ENCODE measurements around the gene CCDC157. TPM values are rescaled to one million over a fixed set of nuclear protein-coding genes. Genes with fewer than 3 reads are reported as not detected.
A peak's percentile ranks its signal among the peaks of the same experiment; 100 is the strongest.

Gene CCDC157
- total RNA-seq, 4 donors from 2014 or later: 2.2 to 4.7 (median 3.1) TPM

- no peak for DNase-seq (ENCODE audit: low spot score in 2 of 2)
- peaks cover 3% of the 10 kb centered on the region for H3K4me1 ChIP-seq
- no peaks in the 10 kb centered on the region for H3K27me3 ChIP-seq
- no peaks in the 10 kb centered on the region for H3K9me3 ChIP-seq
- TF ChIP-seq POLR2AphosphoS5 (IDR thresholded peaks at IDR 0.05): no peak
- no peak for TF ChIP-seq EP300 (IDR thresholded peaks at IDR 0.05)
- TF ChIP-seq CTCF (IDR thresholded peaks at IDR 0.05): no peak
- TF ChIP-seq POLR2A (IDR thresholded peaks at IDR 0.05): no peak
- peaks cover 57% of the 10 kb centered on the region for H3K36me3 ChIP-seq
- WGBS: 84% methylated on average over 11 of the region's 12 CpGs
- no peak overlapping the region for H3K4me3 ChIP-seq
- no peak overlapping the region for H3K27ac ChIP-seq
Observed at GRCh38 chr22:30381264-30381663, 24.5 kb downstream of the CCDC157 start.

- DNase-seq (ENCODE audit: low spot score in 2 of 2): no peak
- WGBS: 98% methylated on average over 5 of the region's 5 CpGs
- Histone ChIP-seq H3K9me3 (no peaks in the 10 kb centered on the region), H3K4me3 (no peak overlapping the region), H3K4me1 (peaks cover 9% of the 10 kb centered on the region), H3K36me3 (peaks cover 48% of the 10 kb centered on the region), H3K27me3 (no peaks in the 10 kb centered on the region), H3K27ac (no peak overlapping the region)
- no peak for TF ChIP-seq EP300 (IDR thresholded peaks at IDR 0.05)
- no peak for TF ChIP-seq POLR2A (IDR thresholded peaks at IDR 0.05)
- TF ChIP-seq POLR2AphosphoS5 (IDR thresholded peaks at IDR 0.05): no peak
- no peak for TF ChIP-seq CTCF (IDR thresholded peaks at IDR 0.05)
Observed at GRCh38 chr22:30382340-30382739, 25.5 kb downstream of the CCDC157 start.

- DNase-seq (ENCODE audit: low spot score in 2 of 2): no peak
- WGBS: 72% methylated on average over 2 of the region's 3 CpGs
Observed at GRCh38 chr22:30383061-30383460, 26.3 kb downstream of the CCDC157 start.

GRCh38 chr22:30385942-30386341 is 29.1 kb downstream of the CCDC157 start:
- TF ChIP-seq EP300 (IDR thresholded peaks at IDR 0.05): no peak
- no peak for TF ChIP-seq CTCF (IDR thresholded peaks at IDR 0.05)
- TF ChIP-seq POLR2A (IDR thresholded peaks at IDR 0.05): no peak
- TF ChIP-seq POLR2AphosphoS5 (IDR thresholded peaks at IDR 0.05): no peak
- H3K36me3 ChIP-seq: peaks cover 25% of the 10 kb centered on the region
- no peaks in the 10 kb centered on the region for H3K9me3 ChIP-seq
- H3K4me1 ChIP-seq: peaks cover 13% of the 10 kb centered on the region
- DNase-seq (ENCODE audit: low spot score in 2 of 2): no peak
- peak overlapping the region; percentile 58 for H3K4me3 ChIP-seq
- no peaks in the 10 kb centered on the region for H3K27me3 ChIP-seq
- H3K27ac ChIP-seq: no peak overlapping the region
- WGBS: 90% methylated on average over 3 of the region's 10 CpGs

More at GRCh38 chr22:30383061-30383460, 26.3 kb downstream of the CCDC157 start:
- Histone ChIP-seq H3K36me3 (peaks cover 41% of the 10 kb centered on the region), H3K9me3 (no peaks in the 10 kb centered on the region), H3K27me3 (no peaks in the 10 kb centered on the region), H3K27ac (no peak overlapping the region), H3K4me3 (no peak overlapping the region), H3K4me1 (peaks cover 13% of the 10 kb centered on the region)
- TF ChIP-seq POLR2AphosphoS5 (IDR thresholded peaks at IDR 0.05) (no peak), CTCF (IDR thresholded peaks at IDR 0.05) (no peak), POLR2A (IDR thresholded peaks at IDR 0.05) (no peak), EP300 (IDR thresholded peaks at IDR 0.05) (no peak)

- no peak for DNase-seq (ENCODE audit: low spot score in 2 of 2)
- TF ChIP-seq EP300 (IDR thresholded peaks at IDR 0.05) (no peak), CTCF (IDR thresholded peaks at IDR 0.05) (no peak)
- H3K4me3 ChIP-seq: peak overlapping the region; percentile 58
- peak overlapping the region; percentile 69 for H3K27ac ChIP-seq
- H3K9me3 ChIP-seq: no peaks in the 10 kb centered on the region
- no peaks in the 10 kb centered on the region for H3K27me3 ChIP-seq
- peaks cover 19% of the 10 kb centered on the region for H3K36me3 ChIP-seq
- WGBS: 33% methylated on average over 9 of the region's 10 CpGs
- peaks cover 13% of the 10 kb centered on the region for H3K4me1 ChIP-seq
Observed at GRCh38 chr22:30386608-30386959, 29.8 kb downstream of the CCDC157 start.

Measured in suprapubic skin (tissue), 4 donors.